Keratinocyte (primary cell): ENCODE data around the gene SMCHD1.

ENCODE experiments used
- EZH2 ChIP-seq: IDR thresholded peaks from one replicate; pipeline ENCODE4 v1.6.1; 2012; ENCODE audit warnings: inconsistent platforms, mild to moderate bottlenecking, low read length, moderate library complexity
- TF ChIP-seq, protein P1 (sequence below), 3 experiments: IDR thresholded peaks in 1 of 3; conservative IDR thresholded peaks in 1 of 3; optimal IDR thresholded peaks in 1 of 3; 2 replicates in 2 of 3; 3 replicates in 1 of 3; pipeline versions ENCODE3 to v1.5.1; 2011; ENCODE audit warnings: low read length in 3 of 3, mild to moderate bottlenecking in 3 of 3, moderate library complexity in 2 of 3, control low read depth in 1 of 3, inconsistent platforms in 1 of 3; ENCODE audit not compliant: insufficient read depth in 2 of 3; ENCODE audit errors: extremely low read depth in 1 of 3

- TF ChIP-seq EZH2 = no peak
- TF ChIP-seq, protein P1, sequence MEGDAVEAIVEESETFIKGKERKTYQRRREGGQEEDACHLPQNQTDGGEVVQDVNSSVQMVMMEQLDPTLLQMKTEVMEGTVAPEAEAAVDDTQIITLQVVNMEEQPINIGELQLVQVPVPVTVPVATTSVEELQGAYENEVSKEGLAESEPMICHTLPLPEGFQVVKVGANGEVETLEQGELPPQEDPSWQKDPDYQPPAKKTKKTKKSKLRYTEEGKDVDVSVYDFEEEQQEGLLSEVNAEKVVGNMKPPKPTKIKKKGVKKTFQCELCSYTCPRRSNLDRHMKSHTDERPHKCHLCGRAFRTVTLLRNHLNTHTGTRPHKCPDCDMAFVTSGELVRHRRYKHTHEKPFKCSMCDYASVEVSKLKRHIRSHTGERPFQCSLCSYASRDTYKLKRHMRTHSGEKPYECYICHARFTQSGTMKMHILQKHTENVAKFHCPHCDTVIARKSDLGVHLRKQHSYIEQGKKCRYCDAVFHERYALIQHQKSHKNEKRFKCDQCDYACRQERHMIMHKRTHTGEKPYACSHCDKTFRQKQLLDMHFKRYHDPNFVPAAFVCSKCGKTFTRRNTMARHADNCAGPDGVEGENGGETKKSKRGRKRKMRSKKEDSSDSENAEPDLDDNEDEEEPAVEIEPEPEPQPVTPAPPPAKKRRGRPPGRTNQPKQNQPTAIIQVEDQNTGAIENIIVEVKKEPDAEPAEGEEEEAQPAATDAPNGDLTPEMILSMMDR (optimal IDR thresholded peaks at IDR 0.05 in 1 of 3, IDR thresholded peaks at IDR 0.05 in 1 of 3, conservative IDR thresholded peaks at IDR 0.05 in 1 of 3; ENCODE audit: extremely low read depth in 1 of 3, insufficient read depth in 2 of 3, low read length in 3 of 3) = no peak
Measured at GRCh38 chr18:2823966-2824365, 168.4 kb downstream of the SMCHD1 start.
